H1 (cell line): ENCODE results near the gene TMEM266. TPM values are rescaled to one million over a fixed set of nuclear protein-coding genes. Genes with fewer than 3 reads are reported as not detected.

Source experiments
- GTF2F1 ChIP-seq: IDR thresholded peaks from 2 replicates; pipeline ENCODE4 v1.6.1; 2012; ENCODE audit warnings: low read depth, low read length, improper control_type of control experiment, borderline replicate concordance
- PHF8 ChIP-seq: fragments of 200-600 bp; sonication (generic); conservative IDR thresholded peaks from 2 replicates; pipeline ENCODE4 v1.7.1; 2012; ENCODE audit warnings: low read depth, mild to moderate bottlenecking, inconsistent platforms, low read length, moderate library complexity
- polyA plus RNA-seq, 7 experiments: library from polyadenylated mRNA; depleted of rRNA in 3 of 7; stranded (reverse) in 5 of 7; unstranded in 2 of 7; fragments of >200 nt in 5 of 7; fragments of 200-250 nt in 2 of 7; gene quantifications; 1 replicate in 5 of 7; 2 replicates in 1 of 7; 4 replicates in 1 of 7; pipeline versions ENCODE4 v1.2.1 to v1.2.3, GENCODE V29; 2011 to 2013; ENCODE audit warnings: missing spikeins in 2 of 7, mixed read lengths in 2 of 7
- total RNA-seq: library from RNA; stranded (reverse); fragmentation: NEBNext Ultra II Directional; extraction: Animal tissue kit (Norgen Biotek cat#: 25700); gene quantifications from 2 replicates; pipeline ENCODE4 v1.2.1, GENCODE V29; 2021

Gene TMEM266
- total and polyA plus RNA-seq, 2 of the 8 experiments (the other 6 are each of a cell fraction or from before 2014, with no cell fraction given), result 2.6 TPM

GRCh38 chr15:76123031-76123430 is 63.2 kb downstream of the TMEM266 start (continued):
- TF ChIP-seq PHF8 (no peak), GTF2F1 (no peak)
